Gastrocnemius medialis (tissue), 4 donors: ENCODE measurements around the gene AJUBA. TPM values are rescaled to one million over a fixed set of nuclear protein-coding genes. Genes with fewer than 3 reads are reported as not detected.

Experiments used
- ATAC-seq, 2 donors: fragments of 150-250 bp; one replicate each; pipeline ENCODE4 v1.9.1; 2016
- DNase-seq, 2 donors: peaks; one replicate each; pipeline ENCODE4 v3.0.0-alpha.2; 2019
- H3K27ac ChIP-seq, 4 donors: fragments of 200-600 bp; sonication (generic); 1 replicate in 1 of 4; 2 replicates in 3 of 4; pipeline ENCODE4 v1.5.1; 2016 to 2018; ENCODE audit warnings: mild to moderate bottlenecking in 2 of 4, moderate library complexity in 1 of 4
- H3K27me3 ChIP-seq, 3 donors: fragments of 200-600 bp; sonication (generic) in 2 of 3; 1 replicate in 1 of 3; 2 replicates in 2 of 3; pipeline versions ENCODE4 v1.5.1 to v1.6.0; 2016 to 2019; ENCODE audit warnings: mild to moderate bottlenecking in 1 of 3, moderate library complexity in 1 of 3
- H3K36me3 ChIP-seq, 2 donors: fragments of 200-600 bp; sonication (generic) in 1 of 2; one replicate each; pipeline ENCODE4 v1.5.1; 2017 to 2018
- H3K4me1 ChIP-seq, 2 donors: fragments of 200-600 bp; sonication (generic) in 1 of 2; one replicate each; pipeline ENCODE4 v1.5.1; 2016 to 2017; ENCODE audit warnings: mild to moderate bottlenecking in 2 of 2
- H3K4me3 ChIP-seq, 4 donors: fragments of 200-600 bp; sonication (generic) in 3 of 4; 1 replicate in 1 of 4; 2 replicates in 3 of 4; pipeline ENCODE4 v1.5.1; 2016 to 2019; ENCODE audit warnings: mild to moderate bottlenecking in 2 of 4
- H3K9me3 ChIP-seq, 3 donors: fragments of 200-600 bp; sonication (generic) in 2 of 3; 1 replicate in 1 of 3; 2 replicates in 2 of 3; pipeline ENCODE4 v1.5.1; 2016 to 2019
- CTCF ChIP-seq, 5 experiments: fragments of 450-650 bp in 3 of 5; fragments of 200-600 bp in 2 of 5; sonication (generic) in 2 of 5; IDR thresholded peaks in 4 of 5; conservative IDR thresholded peaks in 1 of 5; 1 replicate in 4 of 5; 2 replicates in 1 of 5; pipeline ENCODE4 v1.5.1; 2016 to 2019; ENCODE audit warnings: antibody characterized with exemption in 5 of 5, mild to moderate bottlenecking in 3 of 5, moderate library complexity in 3 of 5
- POLR2A ChIP-seq, 2 donors: fragments of 450-650 bp; IDR thresholded peaks; one replicate each; pipeline ENCODE4 v1.6.1; 2017; ENCODE audit warnings: antibody characterized with exemption in 2 of 2, mild to moderate bottlenecking in 2 of 2, moderate library complexity in 2 of 2
- in situ Hi-C, 4 donors: fragments of 200-750 bp; cut with MboI; loops; one replicate each; pipeline versions ENCODE4 v1.15.0 to v1.8.0; 2017; ENCODE audit warnings: low sequenced_read_pairs in 4 of 4
- intact Hi-C: fragments of 100-400 bp; cut with DNase I; formaldehyde crosslinking; loops from one replicate; pipeline ENCODE4 v1.15.1; 2023; ENCODE audit warnings: low total_unique reads
- total RNA-seq, 4 donors: library from RNA; depleted of rRNA; stranded (reverse); fragments of >200 nt; gene quantifications; one replicate each; pipeline versions ENCODE4 v1.1.0 to v1.2.3, GENCODE V29; 2016

Gene AJUBA
- total RNA-seq, 4 donors from 2014 or later = 0.46 to 5.0 (median 1.9) TPM

GRCh38 chr14:22935156-22935555 is 47.2 kb downstream of the AJUBA start:
- TF ChIP-seq CTCF (IDR thresholded peaks at IDR 0.05 in 4 of 5, conservative IDR thresholded peaks at IDR 0.05 in 1 of 5) (no peak), POLR2A (IDR thresholded peaks at IDR 0.05) (no peak)
- in situ Hi-C loops (no loop called here), intact Hi-C loops (no loop called here)
- Histone ChIP-seq H3K9me3 (no peaks in the 10 kb centered on the region), H3K27ac (no peak overlapping the region), H3K4me1 (no peaks in the 10 kb centered on the region), H3K4me3 (no peak overlapping the region), H3K27me3 (no peaks in the 10 kb centered on the region), H3K36me3 (no peaks in the 10 kb centered on the region)
- DNase-seq (no peak), ATAC-seq (no peak)

- TF ChIP-seq CTCF (IDR thresholded peaks at IDR 0.05 in 4 of 5, conservative IDR thresholded peaks at IDR 0.05 in 1 of 5) (no peak), POLR2A (IDR thresholded peaks at IDR 0.05) (no peak)
- no peak for DNase-seq
- Histone ChIP-seq H3K27ac (no peak overlapping the region), H3K36me3 (no peaks in the 10 kb centered on the region), H3K27me3 (no peaks in the 10 kb centered on the region), H3K4me1 (peaks cover 9 to 11% of the 10 kb centered on the region in 2 donors), H3K4me3 (no peak overlapping the region), H3K9me3 (no peaks in the 10 kb centered on the region)
- intact Hi-C loops (loop anchor here (5.0 kb wide), 1 partner anchor 125 kb away; the partner anchor contains the start of gene CDH24), in situ Hi-C loops (no loop called here)
- no peak for ATAC-seq
These were observed 50.2 kb downstream of the AJUBA start for GRCh38 chr14:22932146-22932545.

GRCh38 chr14:22929961-22930364 is 52.4 kb downstream of the AJUBA start:
- H3K4me1 ChIP-seq = peaks cover 9 to 11% of the 10 kb centered on the region in 2 donors

GRCh38 chr14:22929104-22929960 is 53.0 kb downstream of the AJUBA start, which contains the start of gene PRMT5:
TSS of gene PRMT5 (minus strand) at chr14:22929376. CDS start at chr14:22929361, 15 bp downstream.
- no peaks in the 10 kb centered on the region for H3K9me3 ChIP-seq
- ATAC-seq (peak; percentile 98 to 99), DNase-seq (peak; percentile 100)
- intact Hi-C loops = loop anchor here (1.0 to 10.0 kb wide), 9 partner anchors 10 to 625 kb away; partner anchors contain the start of genes C14orf93, HOMEZ, LRP10 and PABPN1
- TF ChIP-seq POLR2A (IDR thresholded peaks at IDR 0.05) = peak; percentile 84 to 92
- TF ChIP-seq CTCF (IDR thresholded peaks at IDR 0.05 in 4 of 5, conservative IDR thresholded peaks at IDR 0.05 in 1 of 5) = no peak
- in situ Hi-C loops = no loop called here
- H3K36me3 ChIP-seq = peaks cover 3 to 23% of the 10 kb centered on the region in 2 donors
- H3K27me3 ChIP-seq = no peaks in the 10 kb centered on the region
- peak within 1 kb of the TSS; percentile 78 to 95 (median 86) for H3K4me3 ChIP-seq
- peaks cover 9 to 11% of the 10 kb centered on the region in 2 donors for H3K4me1 ChIP-seq
- H3K27ac ChIP-seq = peak within 1 kb of the TSS; percentile 89 to 96 (median 94)

More at GRCh38 chr14:22929961-22930364, 52.4 kb downstream of the AJUBA start:
- in situ Hi-C loops (no loop called here), intact Hi-C loops (loop anchor here (1.0 to 10.0 kb wide), 11 partner anchors 11 to 625 kb away; partner anchors contain the start of genes C14orf93, CDH24, HOMEZ and LRP10)
- H3K4me3 ChIP-seq = peak overlapping the region; percentile 58 to 95 (median 72)
- ATAC-seq (peak; percentile 15 to 48), DNase-seq (no peak)
- TF ChIP-seq POLR2A (IDR thresholded peaks at IDR 0.05) (no peak), CTCF (IDR thresholded peaks at IDR 0.05 in 4 of 5, conservative IDR thresholded peaks at IDR 0.05 in 1 of 5) (no peak)
- H3K27ac ChIP-seq = peak overlapping the region; percentile 86 to 93 (median 87)
- H3K36me3 ChIP-seq = peaks cover 0 to 17% of the 10 kb centered on the region in 2 donors
- H3K9me3 ChIP-seq = no peaks in the 10 kb centered on the region
- H3K27me3 ChIP-seq = no peaks in the 10 kb centered on the region
